ENCODE data around the gene CYP51A1. TPM values are rescaled to one million over a fixed set of nuclear protein-coding genes. Genes with fewer than 3 reads are reported as not detected.

Gene CYP51A1
- total and polyA plus RNA-seq, 2 of the 13 experiments (the other 11 are each of a cell fraction or from before 2014, with no cell fraction given): 15.4 to 260 TPM

DNA sequence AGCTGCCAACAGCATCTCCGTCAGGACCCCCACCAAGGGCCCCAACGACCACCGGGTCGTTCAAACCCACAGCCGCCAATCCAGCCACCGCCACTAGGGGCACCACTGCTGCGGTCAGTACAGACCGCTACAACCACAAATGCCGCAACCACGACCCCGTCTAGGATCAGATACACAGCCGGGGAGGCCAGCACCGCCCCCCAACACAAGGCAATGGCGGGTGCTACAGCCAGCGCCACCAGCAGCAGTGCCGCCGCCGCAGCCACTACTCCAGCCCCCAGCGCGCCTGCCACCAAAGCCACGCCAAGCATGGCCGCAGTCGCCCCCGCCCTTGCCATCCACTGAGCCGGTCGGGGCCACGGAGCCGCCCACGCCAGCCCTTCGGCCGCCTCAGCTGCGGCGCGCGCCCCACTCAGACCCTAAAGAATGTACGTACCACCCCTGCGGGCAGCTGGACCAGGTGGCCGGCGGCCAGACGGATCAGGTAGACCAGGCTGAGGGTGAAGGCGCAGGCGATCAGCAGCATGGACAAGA is 473 bp downstream of the CYP51A1 start (continued):
- TF ChIP-seq, protein P1, sequence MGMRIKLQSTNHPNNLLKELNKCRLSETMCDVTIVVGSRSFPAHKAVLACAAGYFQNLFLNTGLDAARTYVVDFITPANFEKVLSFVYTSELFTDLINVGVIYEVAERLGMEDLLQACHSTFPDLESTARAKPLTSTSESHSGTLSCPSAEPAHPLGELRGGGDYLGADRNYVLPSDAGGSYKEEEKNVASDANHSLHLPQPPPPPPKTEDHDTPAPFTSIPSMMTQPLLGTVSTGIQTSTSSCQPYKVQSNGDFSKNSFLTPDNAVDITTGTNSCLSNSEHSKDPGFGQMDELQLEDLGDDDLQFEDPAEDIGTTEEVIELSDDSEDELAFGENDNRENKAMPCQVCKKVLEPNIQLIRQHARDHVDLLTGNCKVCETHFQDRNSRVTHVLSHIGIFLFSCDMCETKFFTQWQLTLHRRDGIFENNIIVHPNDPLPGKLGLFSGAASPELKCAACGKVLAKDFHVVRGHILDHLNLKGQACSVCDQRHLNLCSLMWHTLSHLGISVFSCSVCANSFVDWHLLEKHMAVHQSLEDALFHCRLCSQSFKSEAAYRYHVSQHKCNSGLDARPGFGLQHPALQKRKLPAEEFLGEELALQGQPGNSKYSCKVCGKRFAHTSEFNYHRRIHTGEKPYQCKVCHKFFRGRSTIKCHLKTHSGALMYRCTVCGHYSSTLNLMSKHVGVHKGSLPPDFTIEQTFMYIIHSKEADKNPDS (CRISPR knock-in tag; IDR thresholded peaks at IDR 0.05): no peak; the same call in 1 of the 2 replicates
- TF ChIP-seq NFE2 (CRISPR knock-in tag; IDR thresholded peaks at IDR 0.05): no peak
- TF ChIP-seq PHF8 (CRISPR knock-in tag; IDR thresholded peaks at IDR 0.05): peak; percentile 11; the same call in 1 of the 2 replicates
- TF ChIP-seq, protein P2, sequence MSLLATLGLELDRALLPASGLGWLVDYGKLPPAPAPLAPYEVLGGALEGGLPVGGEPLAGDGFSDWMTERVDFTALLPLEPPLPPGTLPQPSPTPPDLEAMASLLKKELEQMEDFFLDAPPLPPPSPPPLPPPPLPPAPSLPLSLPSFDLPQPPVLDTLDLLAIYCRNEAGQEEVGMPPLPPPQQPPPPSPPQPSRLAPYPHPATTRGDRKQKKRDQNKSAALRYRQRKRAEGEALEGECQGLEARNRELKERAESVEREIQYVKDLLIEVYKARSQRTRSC (CRISPR knock-in tag; IDR thresholded peaks at IDR 0.05; ENCODE audit: low read depth): no peak
- 0 out of 2 replicates have a peak, but pooled peaks have one; percentile 25 for TF ChIP-seq FLYWCH1 (CRISPR knock-in tag; IDR thresholded peaks at IDR 0.05)
- no peak for TF ChIP-seq HMGA1 (CRISPR knock-in tag; conservative IDR thresholded peaks at IDR 0.05)
- TF ChIP-seq ZNF672 (CRISPR knock-in tag; IDR thresholded peaks at IDR 0.05): no peak
- TF ChIP-seq SIN3A (IDR thresholded peaks at IDR 0.05; ENCODE audit: borderline replicate concordance, low read depth, low read length): peak; percentile 61; the same call in 1 of the 2 replicates
- TF ChIP-seq NCOA1 (CRISPR knock-in tag; IDR thresholded peaks at IDR 0.05): peak; percentile 80; the same call in 1 of the 2 replicates
- TF ChIP-seq BATF2 (CRISPR knock-in tag; IDR thresholded peaks at IDR 0.05): no peak
- 0 out of 2 replicates have a peak, but pooled peaks have one; percentile 51 for TF ChIP-seq ZNF546 (CRISPR knock-in tag; conservative IDR thresholded peaks at IDR 0.05)
- 0 out of 2 replicates have a peak, but pooled peaks have one; percentile 18 for TF ChIP-seq ZMYM4 (CRISPR knock-in tag; IDR thresholded peaks at IDR 0.05)
- TF ChIP-seq ZNF562 (CRISPR knock-in tag; IDR thresholded peaks at IDR 0.05; ENCODE audit: borderline replicate concordance): no peak
- peak; percentile 52; the same call in 1 of the 2 replicates for TF ChIP-seq ATF7-NPFF (CRISPR knock-in tag; IDR thresholded peaks at IDR 0.05; ENCODE audit: low read depth)
- no peak for TF ChIP-seq BCLAF1 (IDR thresholded peaks at IDR 0.05)
- TF ChIP-seq, protein P3, sequence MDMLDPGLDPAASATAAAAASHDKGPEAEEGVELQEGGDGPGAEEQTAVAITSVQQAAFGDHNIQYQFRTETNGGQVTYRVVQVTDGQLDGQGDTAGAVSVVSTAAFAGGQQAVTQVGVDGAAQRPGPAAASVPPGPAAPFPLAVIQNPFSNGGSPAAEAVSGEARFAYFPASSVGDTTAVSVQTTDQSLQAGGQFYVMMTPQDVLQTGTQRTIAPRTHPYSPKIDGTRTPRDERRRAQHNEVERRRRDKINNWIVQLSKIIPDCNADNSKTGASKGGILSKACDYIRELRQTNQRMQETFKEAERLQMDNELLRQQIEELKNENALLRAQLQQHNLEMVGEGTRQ (IDR thresholded peaks at IDR 0.05; ENCODE audit: low read depth, low read length): no peak
- TF ChIP-seq, protein P3 (CRISPR knock-in tag; IDR thresholded peaks at IDR 0.05; ENCODE audit: borderline replicate concordance): no peak
- TF ChIP-seq, protein P4, sequence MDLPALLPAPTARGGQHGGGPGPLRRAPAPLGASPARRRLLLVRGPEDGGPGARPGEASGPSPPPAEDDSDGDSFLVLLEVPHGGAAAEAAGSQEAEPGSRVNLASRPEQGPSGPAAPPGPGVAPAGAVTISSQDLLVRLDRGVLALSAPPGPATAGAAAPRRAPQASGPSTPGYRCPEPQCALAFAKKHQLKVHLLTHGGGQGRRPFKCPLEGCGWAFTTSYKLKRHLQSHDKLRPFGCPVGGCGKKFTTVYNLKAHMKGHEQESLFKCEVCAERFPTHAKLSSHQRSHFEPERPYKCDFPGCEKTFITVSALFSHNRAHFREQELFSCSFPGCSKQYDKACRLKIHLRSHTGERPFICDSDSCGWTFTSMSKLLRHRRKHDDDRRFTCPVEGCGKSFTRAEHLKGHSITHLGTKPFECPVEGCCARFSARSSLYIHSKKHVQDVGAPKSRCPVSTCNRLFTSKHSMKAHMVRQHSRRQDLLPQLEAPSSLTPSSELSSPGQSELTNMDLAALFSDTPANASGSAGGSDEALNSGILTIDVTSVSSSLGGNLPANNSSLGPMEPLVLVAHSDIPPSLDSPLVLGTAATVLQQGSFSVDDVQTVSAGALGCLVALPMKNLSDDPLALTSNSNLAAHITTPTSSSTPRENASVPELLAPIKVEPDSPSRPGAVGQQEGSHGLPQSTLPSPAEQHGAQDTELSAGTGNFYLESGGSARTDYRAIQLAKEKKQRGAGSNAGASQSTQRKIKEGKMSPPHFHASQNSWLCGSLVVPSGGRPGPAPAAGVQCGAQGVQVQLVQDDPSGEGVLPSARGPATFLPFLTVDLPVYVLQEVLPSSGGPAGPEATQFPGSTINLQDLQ (CRISPR knock-in tag; IDR thresholded peaks at IDR 0.05): no peak

Measured in HepG2 (cell line).